Measurements from ENCODE around the gene HLA-E. TPM values are rescaled to one million over a fixed set of nuclear protein-coding genes. Genes with fewer than 3 reads are reported as not detected.
A peak's percentile ranks its signal among the peaks of the same experiment; 100 is the strongest.

Gene HLA-E
- total and polyA plus RNA-seq, 10 of the 15 experiments (the other 5 are each of a cell fraction or from before 2014, with no cell fraction given): 35.1 to 483 (median 267) TPM

- TF ChIP-seq SKIL (IDR thresholded peaks at IDR 0.05; ENCODE audit: low read depth, poor library complexity, severe bottlenecking): peak; percentile 49
- TF ChIP-seq, protein P1, sequence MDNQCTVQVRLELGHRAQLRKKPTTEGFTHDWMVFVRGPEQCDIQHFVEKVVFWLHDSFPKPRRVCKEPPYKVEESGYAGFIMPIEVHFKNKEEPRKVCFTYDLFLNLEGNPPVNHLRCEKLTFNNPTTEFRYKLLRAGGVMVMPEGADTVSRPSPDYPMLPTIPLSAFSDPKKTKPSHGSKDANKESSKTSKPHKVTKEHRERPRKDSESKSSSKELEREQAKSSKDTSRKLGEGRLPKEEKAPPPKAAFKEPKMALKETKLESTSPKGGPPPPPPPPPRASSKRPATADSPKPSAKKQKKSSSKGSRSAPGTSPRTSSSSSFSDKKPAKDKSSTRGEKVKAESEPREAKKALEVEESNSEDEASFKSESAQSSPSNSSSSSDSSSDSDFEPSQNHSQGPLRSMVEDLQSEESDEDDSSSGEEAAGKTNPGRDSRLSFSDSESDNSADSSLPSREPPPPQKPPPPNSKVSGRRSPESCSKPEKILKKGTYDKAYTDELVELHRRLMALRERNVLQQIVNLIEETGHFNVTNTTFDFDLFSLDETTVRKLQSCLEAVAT (IDR thresholded peaks at IDR 0.05): peak; percentile 66; the same call in 1 of the 2 replicates
- peak; percentile 78 for TF ChIP-seq ZNF384 (IDR thresholded peaks at IDR 0.05; ENCODE audit: borderline replicate concordance, low read depth, low read length)
- TF ChIP-seq, protein P2, sequence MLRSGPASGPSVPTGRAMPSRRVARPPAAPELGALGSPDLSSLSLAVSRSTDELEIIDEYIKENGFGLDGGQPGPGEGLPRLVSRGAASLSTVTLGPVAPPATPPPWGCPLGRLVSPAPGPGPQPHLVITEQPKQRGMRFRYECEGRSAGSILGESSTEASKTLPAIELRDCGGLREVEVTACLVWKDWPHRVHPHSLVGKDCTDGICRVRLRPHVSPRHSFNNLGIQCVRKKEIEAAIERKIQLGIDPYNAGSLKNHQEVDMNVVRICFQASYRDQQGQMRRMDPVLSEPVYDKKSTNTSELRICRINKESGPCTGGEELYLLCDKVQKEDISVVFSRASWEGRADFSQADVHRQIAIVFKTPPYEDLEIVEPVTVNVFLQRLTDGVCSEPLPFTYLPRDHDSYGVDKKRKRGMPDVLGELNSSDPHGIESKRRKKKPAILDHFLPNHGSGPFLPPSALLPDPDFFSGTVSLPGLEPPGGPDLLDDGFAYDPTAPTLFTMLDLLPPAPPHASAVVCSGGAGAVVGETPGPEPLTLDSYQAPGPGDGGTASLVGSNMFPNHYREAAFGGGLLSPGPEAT (IDR thresholded peaks at IDR 0.05; ENCODE audit: low read depth): peak; percentile 83
- TF ChIP-seq JUNB (IDR thresholded peaks at IDR 0.05): peak; percentile 70
- peak; percentile 39 for TF ChIP-seq RELA (IDR thresholded peaks at IDR 0.05; ENCODE audit: borderline replicate concordance, partially characterized antibody)
- TF ChIP-seq EED (IDR thresholded peaks at IDR 0.05; ENCODE audit: low read depth): peak; percentile 78
- TF ChIP-seq CBX5 (IDR thresholded peaks at IDR 0.05; ENCODE audit: low read depth): 0 out of 2 replicates have a peak, but pooled peaks have one; percentile 55
- peak; percentile 59; the same call in 1 of the 2 replicates for TF ChIP-seq FOXM1 (IDR thresholded peaks at IDR 0.05; ENCODE audit: low read depth, low read length)
- TF ChIP-seq IKZF1 (conservative IDR thresholded peaks at IDR 0.05): peak; percentile 93
- peak; percentile 16; the same call in 1 of the 2 replicates for TF ChIP-seq NKRF (conservative IDR thresholded peaks at IDR 0.05)
- TF ChIP-seq PKNOX1 (IDR thresholded peaks at IDR 0.05): peak; percentile 42; the same call in 1 of the 2 replicates
- TF ChIP-seq BHLHE40 (IDR thresholded peaks at IDR 0.05; ENCODE audit: borderline replicate concordance in 1 of 2, low read depth in 2 of 2, low read length in 1 of 2): peak in 1 of 2 experiments; percentile 40; a peak in 1 of 4 replicates
- 0 out of 2 replicates have a peak, but pooled peaks have one; percentile 22 for TF ChIP-seq MEF2A (IDR thresholded peaks at IDR 0.05; ENCODE audit: insufficient read depth, low read depth, low read length)
- TF ChIP-seq ETV6 (conservative IDR thresholded peaks at IDR 0.05 in 1 of 2, IDR thresholded peaks at IDR 0.05 in 1 of 2; ENCODE audit: borderline replicate concordance in 1 of 2, low read depth in 1 of 2): peak in 1 of 2 experiments; percentile 64; a peak in 1 of 4 replicates
- peak; percentile 41; the same call in 1 of the 2 replicates for TF ChIP-seq TCF7 (IDR thresholded peaks at IDR 0.05; ENCODE audit: borderline replicate concordance)
- TF ChIP-seq RUNX3 (IDR thresholded peaks at IDR 0.05; ENCODE audit: low read length): peak; percentile 41; the same call in 1 of the 2 replicates
- TF ChIP-seq CREM (IDR thresholded peaks at IDR 0.05; ENCODE audit: low read depth): peak; percentile 28; the same call in 1 of the 2 replicates
These were observed 40.1 kb downstream of the HLA-E start (continued) for GRCh38 chr6:30529349-30529875.

Measured in GM12878 (cell line).